Mesenchymal stem cell (in vitro differentiated cells and primary cell): Measurements from ENCODE around the gene TAAR6. TPM values are rescaled to one million over a fixed set of nuclear protein-coding genes. Genes with fewer than 3 reads are reported as not detected.

Source experiments
- DNase-seq: peaks from one replicate; pipeline ENCODE4 v3.0.0-alpha.2; 2013
- H2AFZ ChIP-seq: one replicate; pipeline ENCODE4 v1.6.1; 2013; ENCODE audit warnings: low read depth, mild to moderate bottlenecking, control low read depth, inconsistent platforms, low read length, moderate library complexity
- H2AK5ac ChIP-seq: 2 replicates; pipeline ENCODE4 v1.6.1; 2013; ENCODE audit warnings: low read length, moderate library complexity, mild to moderate bottlenecking, inconsistent platforms; ENCODE audit not compliant: severe bottlenecking
- H2BK120ac ChIP-seq: one replicate; pipeline ENCODE4 v1.6.1; 2013; ENCODE audit warnings: low read depth, mild to moderate bottlenecking, inconsistent platforms, low read length, moderate library complexity
- H2BK12ac ChIP-seq, 2 experiments: one replicate each; pipeline ENCODE4 v1.6.1; 2013; ENCODE audit warnings: inconsistent platforms in 2 of 2, low read length in 2 of 2, mild to moderate bottlenecking in 2 of 2, moderate library complexity in 2 of 2, control low read depth in 1 of 2
- H2BK15ac ChIP-seq: one replicate; pipeline ENCODE4 v1.6.1; 2013; ENCODE audit warnings: mild to moderate bottlenecking, low read depth, inconsistent platforms; ENCODE audit not compliant: poor library complexity, severe bottlenecking
- H2BK5ac ChIP-seq: 2 replicates; pipeline ENCODE4 v1.6.1; 2013; ENCODE audit warnings: low read depth, mild to moderate bottlenecking, low read length, control low read depth, inconsistent platforms; ENCODE audit not compliant: poor library complexity, severe bottlenecking
- H3K14ac ChIP-seq, 2 experiments: one replicate each; pipeline ENCODE4 v1.6.1; 2013; ENCODE audit warnings: inconsistent platforms in 2 of 2, low read length in 2 of 2, control low read depth in 1 of 2, mild to moderate bottlenecking in 1 of 2, moderate library complexity in 1 of 2
- H3K18ac ChIP-seq, 2 experiments: one replicate each; pipeline ENCODE4 v1.6.1; 2013; ENCODE audit warnings: inconsistent platforms in 2 of 2, low read length in 2 of 2, control low read depth in 1 of 2, low read depth in 1 of 2, mild to moderate bottlenecking in 1 of 2
- H3K23ac ChIP-seq, 2 experiments: one replicate each; pipeline ENCODE4 v1.6.1; 2013; ENCODE audit warnings: inconsistent platforms in 2 of 2, low read length in 2 of 2, mild to moderate bottlenecking in 2 of 2, moderate library complexity in 2 of 2, control low read depth in 1 of 2
- H3K27ac ChIP-seq: 2 replicates; pipeline ENCODE4 v1.5.1; 2013; ENCODE audit warnings: mild to moderate bottlenecking, moderate library complexity, low read length, control low read depth, inconsistent platforms; ENCODE audit not compliant: poor library complexity, severe bottlenecking
- H3K27me3 ChIP-seq, 2 experiments: 2 replicates each; pipeline versions ENCODE4 v1.6.1 to v1.7.0; 2013; ENCODE audit warnings: low read length in 2 of 2, mild to moderate bottlenecking in 2 of 2, moderate library complexity in 2 of 2, control low read depth in 1 of 2, inconsistent platforms in 1 of 2; ENCODE audit not compliant: control insufficient read depth in 1 of 2, insufficient read depth in 1 of 2
- H3K36me3 ChIP-seq, 2 experiments: 2 replicates each; pipeline versions ENCODE4 v1.6.1 to v1.7.0; 2013; ENCODE audit warnings: low read length in 2 of 2, control low read depth in 1 of 2, inconsistent platforms in 1 of 2, low read depth in 1 of 2, mild to moderate bottlenecking in 1 of 2; ENCODE audit not compliant: insufficient read depth in 2 of 2, control insufficient read depth in 1 of 2
- H3K4ac ChIP-seq, 2 experiments: one replicate each; pipeline ENCODE4 v1.6.1; 2013; ENCODE audit warnings: inconsistent platforms in 2 of 2, low read length in 2 of 2, mild to moderate bottlenecking in 2 of 2, moderate library complexity in 2 of 2, control low read depth in 1 of 2, low read depth in 1 of 2
- H3K4me1 ChIP-seq: 2 replicates; pipeline ENCODE4 v1.6.1; 2013; ENCODE audit warnings: low read depth, low read length, control low read depth; ENCODE audit not compliant: control insufficient read depth, insufficient read depth
- H3K4me2 ChIP-seq: 2 replicates; pipeline ENCODE4 v1.6.1; 2013; ENCODE audit warnings: low read length, mild to moderate bottlenecking, inconsistent platforms; ENCODE audit not compliant: poor library complexity, severe bottlenecking
- H3K4me3 ChIP-seq, 2 experiments: 2 replicates each; pipeline versions ENCODE4 v1.5.1 to v1.7.0; 2013; ENCODE audit warnings: low read length in 2 of 2, mild to moderate bottlenecking in 2 of 2, control low read depth in 1 of 2, low read depth in 1 of 2; ENCODE audit not compliant: insufficient read depth in 1 of 2
- H3K79me1 ChIP-seq: replicated peaks from 2 replicates; pipeline ENCODE4 v1.6.1; 2013; ENCODE audit warnings: mild to moderate bottlenecking, control low read depth, low read length, inconsistent platforms; ENCODE audit not compliant: poor library complexity, severe bottlenecking
- H3K9ac ChIP-seq: 2 replicates; pipeline ENCODE4 v1.7.0; 2013; ENCODE audit warnings: mild to moderate bottlenecking, low read length, moderate library complexity
- H3K9me3 ChIP-seq: 2 replicates; pipeline ENCODE4 v1.7.0; 2013; ENCODE audit warnings: mild to moderate bottlenecking, low read length; ENCODE audit not compliant: control insufficient read depth
- H4K8ac ChIP-seq: one replicate; pipeline ENCODE4 v1.6.1; 2013; ENCODE audit warnings: inconsistent platforms, mild to moderate bottlenecking, low read length, moderate library complexity
- H4K91ac ChIP-seq: one replicate; pipeline ENCODE4 v1.6.1; 2013; ENCODE audit warnings: mild to moderate bottlenecking, low read length, inconsistent platforms
- WGBS: methylation state at CpG from one replicate; pipeline ENCODE4 v1.1.7; 2013; ENCODE audit warnings: mixed read lengths; 5-methylcytosine and 5-hydroxymethylcytosine counted together
- small RNA-seq: library from polyadenylated mRNA; stranded (forward); fragments of <200 nt; extraction: miRNeasy Mini kit (QIAGEN cat#:217004); gene quantifications from one replicate; pipeline ENCODE3, GENCODE V24; 2013; ENCODE audit warnings: low read depth

The TAAR6 gene

DNA sequence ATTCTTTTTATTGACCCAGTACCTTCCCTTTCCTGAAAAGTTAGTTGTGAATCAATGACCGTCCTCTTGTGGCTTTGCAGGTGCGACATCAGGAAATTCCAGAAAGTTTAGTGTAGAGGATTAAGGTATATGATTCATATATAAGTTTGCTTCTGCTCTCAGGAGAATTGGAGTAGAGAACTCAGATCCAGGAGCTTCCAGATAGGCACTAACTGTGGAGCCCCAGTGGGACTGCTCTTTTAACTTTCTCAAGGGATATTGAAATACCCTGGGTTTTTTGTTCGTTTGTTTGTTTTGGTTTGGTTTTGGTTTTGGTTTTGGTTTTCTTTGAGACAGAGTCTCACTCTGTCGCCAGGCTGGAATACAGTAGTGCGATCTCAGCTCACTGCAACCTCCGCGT lies 44.4 kb downstream of the TAAR6 start:
- no peak overlapping the region for H3K4ac ChIP-seq
- no peak overlapping the region for H2AK5ac ChIP-seq
- no peak overlapping the region for H3K9ac ChIP-seq
- no peak overlapping the region for H2BK12ac ChIP-seq
- H3K4me1 ChIP-seq = no peaks in the 10 kb centered on the region
- H3K79me1 ChIP-seq = no peaks in the 10 kb centered on the region
- no peak overlapping the region for H3K27ac ChIP-seq
- H3K4me3 ChIP-seq = no peak overlapping the region
- no peaks in the 10 kb centered on the region for H3K9me3 ChIP-seq
- H3K14ac ChIP-seq = no peak overlapping the region
- no peak overlapping the region for H3K23ac ChIP-seq
- no peak overlapping the region for H2BK5ac ChIP-seq
- DNase-seq = no peak
- H2BK15ac ChIP-seq = no peak overlapping the region
- H4K8ac ChIP-seq = no peak overlapping the region
- H3K27me3 ChIP-seq = peaks cover 0 to 7% of the 10 kb centered on the region in 2 experiments
- no peaks in the 10 kb centered on the region for H3K36me3 ChIP-seq
- H3K18ac ChIP-seq = no peak overlapping the region
- no peak overlapping the region for H2BK120ac ChIP-seq
- H3K4me2 ChIP-seq = no peak overlapping the region
- 72% methylated on average over 3 of the region's 7 CpGs for WGBS
- no peak overlapping the region for H2AFZ ChIP-seq
- no peak overlapping the region for H4K91ac ChIP-seq

DNA sequence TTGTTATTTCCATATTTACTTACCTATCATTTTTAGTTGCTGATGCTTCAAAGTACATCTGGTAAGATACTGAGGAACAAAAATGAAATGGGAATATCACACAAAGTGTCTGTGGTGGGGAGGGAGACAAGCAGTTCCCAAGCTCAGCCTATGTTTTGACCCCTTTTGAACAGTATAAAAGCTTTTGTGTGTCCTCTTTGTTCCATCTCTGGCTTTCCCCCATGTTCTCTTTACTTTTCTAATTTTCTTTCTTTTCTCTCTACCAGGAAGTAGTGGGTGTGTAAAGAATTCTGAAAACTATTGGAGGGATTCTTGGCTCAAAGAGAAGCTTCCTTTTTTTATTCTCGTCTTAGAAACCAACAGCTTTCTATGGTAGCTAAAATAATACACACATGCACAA lies 46.6 kb downstream of the TAAR6 start:
- no peak for DNase-seq
- Histone ChIP-seq H3K4me2 (no peak overlapping the region), H2BK120ac (no peak overlapping the region), H3K36me3 (no peaks in the 10 kb centered on the region), H2BK12ac (no peak overlapping the region), H3K4ac (no peak overlapping the region), H4K91ac (no peak overlapping the region), H3K4me3 (no peak overlapping the region), H4K8ac (no peak overlapping the region), H3K27me3 (peaks cover 0 to 13% of the 10 kb centered on the region in 2 experiments), H3K14ac (no peak overlapping the region), H3K18ac (no peak overlapping the region), H3K23ac (no peak overlapping the region), H2BK15ac (no peak overlapping the region), H3K79me1 (no peaks in the 10 kb centered on the region), H3K9ac (no peak overlapping the region), H3K9me3 (no peaks in the 10 kb centered on the region), H3K4me1 (no peaks in the 10 kb centered on the region), H2BK5ac (no peak overlapping the region), H3K27ac (no peak overlapping the region), H2AK5ac (no peak overlapping the region), H2AFZ (no peak overlapping the region)
- whole genome bisulfite sequencing = 94% methylated on average over 1 of the region's 1 CpG

Small RNA genes lying within 50 kb of the gene (small RNA-seq; reads per million reads assigned to genes)
- gene TAAR7P = not detected
